NCI-H748 (cell line): ENCODE data around the gene KCNIP1.

Experiments used
- DNase-seq: peaks from one replicate; lab custom pipeline; 2025; ENCODE audit not compliant: unreplicated experiment; lab: John Stamatoyannopoulos, UW

Gene KCNIP1

DNA sequence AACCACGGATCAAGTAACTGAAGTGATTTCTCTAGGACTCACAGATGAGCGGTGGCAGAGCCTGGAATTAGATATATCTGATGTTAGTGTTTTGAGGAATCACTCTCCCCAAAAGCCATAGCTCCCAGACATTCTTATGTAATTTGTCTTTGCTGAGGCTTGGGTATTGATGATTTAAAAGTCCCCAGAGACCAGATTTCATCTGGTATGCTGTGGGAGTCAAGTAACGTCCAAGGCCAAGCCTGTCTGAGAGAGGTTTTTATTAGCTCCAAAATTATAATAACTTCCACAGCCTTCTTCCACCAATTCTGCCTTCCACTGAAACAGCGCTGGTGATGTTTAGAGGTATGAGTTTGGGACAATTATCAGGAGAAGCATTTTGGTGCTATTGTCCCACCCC, 21.3 kb upstream of the KCNIP1 start:
- DNase-seq, result no peak

DNA sequence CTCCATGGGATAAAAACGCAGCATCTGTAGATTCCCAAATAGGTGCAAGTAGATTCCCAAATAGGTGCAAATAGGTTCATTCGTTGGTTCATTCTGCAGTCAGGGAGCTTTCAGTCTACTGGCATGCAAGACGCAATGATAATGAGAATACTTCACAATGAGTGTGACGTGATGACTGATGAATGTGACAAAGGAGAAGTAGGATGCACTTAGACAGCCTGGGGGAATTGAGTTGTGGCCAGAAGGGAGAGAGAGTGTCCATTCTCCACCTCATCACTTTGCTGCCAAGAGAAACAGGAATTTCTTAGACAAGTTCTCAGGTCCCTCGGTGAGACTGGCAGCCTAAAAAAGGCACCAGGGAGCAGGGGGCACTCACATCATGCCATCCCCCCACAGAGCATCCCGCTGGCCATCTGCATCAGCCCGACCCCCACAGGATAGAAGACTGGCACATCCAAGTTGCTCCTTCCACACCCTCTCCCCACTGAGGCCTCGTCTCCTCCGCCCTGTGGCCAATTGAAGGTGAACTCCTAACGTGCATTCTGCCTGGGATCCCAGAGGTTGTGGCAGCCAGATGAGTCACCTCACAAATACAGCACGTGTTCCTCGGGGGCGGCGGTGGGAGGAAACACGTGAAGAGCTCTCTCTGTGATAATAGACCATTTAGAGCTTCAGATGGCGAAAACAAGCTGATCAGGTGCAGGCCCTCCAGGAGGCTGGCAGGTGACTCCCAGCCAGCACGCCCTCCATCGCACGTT, 19.9 kb upstream of the KCNIP1 start:
- DNase-seq, result peak; percentile 68

DNA sequence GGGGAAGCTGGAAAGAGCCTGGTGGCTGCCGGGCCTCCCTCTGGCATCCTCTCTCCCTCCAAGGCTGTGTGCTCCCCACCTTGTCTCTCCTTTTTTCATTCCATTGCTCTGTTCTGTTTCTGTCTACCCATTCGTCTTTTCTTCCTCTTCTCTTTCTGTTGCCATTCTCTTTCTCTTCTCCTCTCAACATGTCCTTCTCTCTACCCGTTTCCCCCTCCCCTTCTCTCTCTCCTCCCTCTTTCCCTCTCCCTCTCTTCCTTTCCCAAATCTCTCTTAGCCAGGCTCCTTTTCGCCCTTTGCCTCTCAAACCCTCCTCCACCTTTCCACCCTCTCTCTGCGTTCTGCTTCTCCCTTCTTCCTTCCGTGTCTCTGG, 19.4 kb upstream of the KCNIP1 start:
- no peak for DNase-seq

DNA sequence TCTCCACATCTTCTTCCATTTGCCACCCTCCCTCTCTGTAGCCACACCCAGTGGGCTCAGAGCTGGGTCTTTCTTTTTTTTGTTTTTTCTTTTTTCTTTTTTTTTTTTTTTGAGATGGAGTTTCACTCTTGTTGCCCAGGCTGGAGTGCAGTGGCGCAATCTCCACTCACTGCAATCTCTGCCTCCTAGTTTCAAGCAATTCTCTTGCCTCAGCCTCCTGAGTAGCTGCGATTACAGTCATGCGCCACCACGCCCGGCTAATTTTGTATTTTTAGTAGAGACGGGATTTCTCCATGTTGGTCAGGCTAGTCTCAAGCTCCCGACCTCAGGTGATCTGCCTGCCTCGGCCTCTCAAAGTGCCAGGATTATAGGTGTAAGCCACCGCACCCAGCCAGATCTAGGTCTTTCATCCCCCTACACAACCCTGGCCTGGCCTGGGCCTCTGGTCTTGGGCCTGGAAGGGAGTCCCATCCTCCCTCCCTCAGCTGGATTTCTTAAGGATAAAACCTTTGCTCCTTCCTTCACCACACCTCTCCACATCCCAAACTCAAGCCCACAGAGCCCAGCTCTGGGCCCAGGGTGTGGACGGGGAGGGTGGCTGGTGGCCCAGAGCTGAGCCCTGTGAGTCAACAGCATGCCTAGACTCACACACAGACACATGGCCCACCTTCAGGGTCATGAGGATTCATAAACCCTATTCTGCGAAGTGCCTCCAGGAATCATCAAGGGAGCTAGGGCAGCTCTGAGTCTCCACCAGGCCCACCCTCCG, 18.8 kb upstream of the KCNIP1 start:
- no peak for DNase-seq

DNA sequence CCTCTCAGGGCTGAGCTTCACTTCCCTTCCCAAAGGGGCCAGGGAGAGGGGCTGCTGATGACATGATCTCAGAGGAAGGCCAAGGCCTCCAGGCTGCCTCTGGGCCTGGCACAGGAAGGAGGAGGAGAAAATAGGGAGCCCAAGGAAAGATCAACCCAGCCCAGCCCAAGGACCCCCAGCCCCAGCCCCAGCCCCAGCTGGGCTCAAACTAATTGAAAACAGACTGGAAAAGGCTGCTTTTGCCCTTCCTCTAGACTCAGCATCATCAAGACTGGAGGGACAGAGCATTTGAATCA, 18.3 kb upstream of the KCNIP1 start:
- DNase-seq, result no peak

DNA sequence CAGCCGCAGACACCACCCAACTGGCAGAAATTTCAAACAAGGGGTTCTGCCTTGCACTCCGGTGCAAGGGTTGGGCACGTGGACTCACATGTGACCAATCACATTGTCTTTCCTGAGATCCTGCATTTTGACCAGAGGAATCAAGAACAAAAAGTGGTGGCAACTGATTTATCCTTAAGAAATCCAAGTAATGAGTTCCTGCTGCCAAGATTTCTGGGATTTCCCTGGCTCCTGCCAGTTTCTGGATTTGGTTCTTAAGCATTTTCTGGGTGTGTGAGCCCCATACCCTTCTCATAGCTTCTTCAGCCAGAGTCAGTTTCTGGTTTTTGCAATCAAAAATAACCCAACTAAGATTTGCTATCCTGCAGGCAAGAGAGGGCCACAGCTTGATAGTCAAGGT, 17.4 kb upstream of the KCNIP1 start:
- DNase-seq, result no peak

DNA sequence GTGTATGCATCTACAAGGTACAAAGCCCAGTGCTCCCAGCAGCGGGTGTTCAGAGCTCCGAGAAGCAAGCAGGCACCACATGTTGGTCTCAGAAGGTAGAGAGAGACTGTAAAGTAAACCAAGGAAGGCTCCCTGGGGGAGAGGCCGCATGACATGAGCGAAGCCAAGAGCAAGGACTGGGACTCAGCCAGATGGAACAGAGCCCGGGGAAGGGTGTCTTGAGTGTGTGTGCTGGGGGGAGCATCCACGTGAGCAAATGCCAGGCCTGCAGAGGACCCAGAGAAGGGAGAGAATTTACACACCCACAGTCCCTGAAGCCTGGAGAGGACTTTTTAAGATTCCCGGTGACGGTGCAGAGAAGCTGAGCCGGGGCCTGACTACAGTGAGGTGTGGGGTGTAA, 15.2 kb upstream of the KCNIP1 start:
- DNase-seq, result no peak

DNA sequence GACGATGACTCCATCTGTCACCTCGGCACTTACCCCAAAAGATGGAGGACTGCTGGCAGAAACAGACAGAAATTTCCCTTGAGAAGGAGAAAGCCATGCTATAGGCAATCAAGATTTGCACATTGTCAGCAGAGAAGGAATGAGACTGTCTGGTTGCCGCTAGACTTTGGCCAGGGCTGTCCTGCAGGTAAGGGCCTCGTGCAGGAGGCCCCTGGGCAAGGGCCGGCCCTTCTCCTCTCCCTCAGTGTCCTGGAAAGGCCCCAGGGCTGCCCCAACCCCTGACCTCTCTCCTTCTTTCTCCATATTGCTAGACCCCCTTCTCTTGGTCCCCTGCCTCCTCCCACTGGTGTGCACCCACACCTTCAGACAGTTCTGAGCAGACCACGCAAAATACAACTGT, 14.6 kb upstream of the KCNIP1 start:
- no peak for DNase-seq

DNA sequence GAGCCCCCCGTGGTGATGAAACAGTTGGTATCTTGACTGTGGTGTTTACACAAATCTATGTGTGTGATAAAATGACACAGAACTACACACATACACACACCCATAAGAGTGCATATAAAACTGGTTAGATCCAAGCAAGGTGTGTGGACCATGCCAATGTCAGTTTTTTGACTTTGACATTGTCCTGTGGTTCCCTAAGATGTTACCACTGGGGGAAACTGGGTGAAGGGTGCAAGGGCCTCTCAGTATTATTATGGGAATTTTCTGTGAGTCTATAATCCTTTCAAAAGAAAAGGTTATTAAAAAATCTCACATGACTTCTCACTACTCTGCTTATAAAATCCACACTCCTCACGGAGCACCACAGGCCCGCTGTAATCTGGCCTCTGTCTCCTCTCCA, 13.4 kb upstream of the KCNIP1 start:
- no peak for DNase-seq

DNA sequence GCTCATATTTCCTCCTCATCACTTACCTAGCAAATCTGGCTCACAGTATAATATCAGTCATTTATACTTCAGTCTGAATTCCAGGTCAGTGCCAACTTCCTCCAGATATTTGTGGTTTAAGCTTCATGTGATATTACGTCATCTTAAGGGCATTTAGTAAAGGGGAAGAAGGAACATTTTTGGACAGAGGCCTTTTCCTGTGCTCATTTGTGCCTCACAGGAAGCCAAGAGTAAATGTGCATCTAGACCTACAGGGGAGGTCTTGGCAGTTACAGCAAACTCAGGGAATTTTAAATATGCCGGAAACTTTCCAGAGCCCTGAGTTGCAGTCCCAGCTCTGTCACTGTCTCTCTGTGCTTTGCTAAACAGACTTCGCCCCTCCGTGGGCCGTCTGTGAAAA, 12.3 kb upstream of the KCNIP1 start:
- no peak for DNase-seq

DNA sequence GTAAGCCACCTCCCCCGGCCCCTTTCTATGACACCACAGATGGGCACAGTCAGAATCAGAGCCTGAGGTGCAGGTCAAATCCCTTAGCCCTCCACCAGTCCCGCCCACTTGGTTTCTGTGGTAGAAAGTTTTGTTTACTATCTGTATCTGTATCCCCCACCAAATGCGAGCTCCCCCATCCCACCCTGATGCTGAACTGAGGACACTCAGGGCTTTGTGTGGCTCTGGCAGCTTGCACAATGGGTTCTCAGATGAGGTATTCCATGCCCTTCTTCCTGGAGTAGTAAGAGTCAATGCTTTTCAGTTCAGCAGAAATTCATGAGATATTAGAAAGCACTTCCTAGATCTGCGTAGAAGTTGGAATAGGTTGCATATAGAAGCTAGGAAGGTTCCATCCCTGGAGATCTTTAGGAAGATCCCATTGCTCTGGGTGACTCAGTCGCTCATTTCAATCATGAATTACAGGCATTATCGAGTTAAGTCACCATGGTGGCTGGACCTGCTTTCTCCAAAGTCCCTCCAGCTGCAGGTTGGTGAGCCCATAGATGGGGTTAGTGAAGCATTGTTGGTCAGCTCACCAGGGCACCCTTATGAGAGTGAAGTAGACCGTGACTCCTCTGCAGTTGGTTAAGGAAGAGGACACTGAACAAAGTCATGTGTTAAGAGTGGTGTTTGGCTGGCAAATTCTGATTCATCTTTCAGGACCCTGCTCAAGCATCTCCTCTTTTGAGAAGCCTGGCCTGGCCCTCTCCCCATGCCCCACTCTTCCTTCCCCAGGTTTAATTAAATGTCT, 10.6 kb upstream of the KCNIP1 start:
- DNase-seq, result no peak

DNA sequence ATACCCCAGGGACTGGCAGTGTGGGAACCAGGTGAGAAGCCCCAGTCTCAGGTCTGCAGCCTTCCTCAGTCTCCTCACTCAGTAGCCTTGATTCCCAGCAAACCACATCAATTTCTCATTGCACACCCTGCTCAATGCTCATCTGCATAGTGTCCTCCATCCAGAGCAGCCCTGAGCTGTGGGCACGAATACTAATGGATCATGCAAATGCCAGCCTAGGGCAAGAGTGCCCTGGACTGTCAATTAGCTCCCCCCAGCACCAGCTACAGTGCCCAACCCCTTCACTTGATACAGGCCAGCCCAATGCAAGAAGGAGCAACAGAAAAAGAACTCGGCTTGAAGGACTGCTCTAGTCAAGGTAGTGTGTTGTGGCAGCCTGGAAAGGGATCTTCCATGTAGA, 9.8 kb upstream of the KCNIP1 start:
- DNase-seq, result no peak

DNA sequence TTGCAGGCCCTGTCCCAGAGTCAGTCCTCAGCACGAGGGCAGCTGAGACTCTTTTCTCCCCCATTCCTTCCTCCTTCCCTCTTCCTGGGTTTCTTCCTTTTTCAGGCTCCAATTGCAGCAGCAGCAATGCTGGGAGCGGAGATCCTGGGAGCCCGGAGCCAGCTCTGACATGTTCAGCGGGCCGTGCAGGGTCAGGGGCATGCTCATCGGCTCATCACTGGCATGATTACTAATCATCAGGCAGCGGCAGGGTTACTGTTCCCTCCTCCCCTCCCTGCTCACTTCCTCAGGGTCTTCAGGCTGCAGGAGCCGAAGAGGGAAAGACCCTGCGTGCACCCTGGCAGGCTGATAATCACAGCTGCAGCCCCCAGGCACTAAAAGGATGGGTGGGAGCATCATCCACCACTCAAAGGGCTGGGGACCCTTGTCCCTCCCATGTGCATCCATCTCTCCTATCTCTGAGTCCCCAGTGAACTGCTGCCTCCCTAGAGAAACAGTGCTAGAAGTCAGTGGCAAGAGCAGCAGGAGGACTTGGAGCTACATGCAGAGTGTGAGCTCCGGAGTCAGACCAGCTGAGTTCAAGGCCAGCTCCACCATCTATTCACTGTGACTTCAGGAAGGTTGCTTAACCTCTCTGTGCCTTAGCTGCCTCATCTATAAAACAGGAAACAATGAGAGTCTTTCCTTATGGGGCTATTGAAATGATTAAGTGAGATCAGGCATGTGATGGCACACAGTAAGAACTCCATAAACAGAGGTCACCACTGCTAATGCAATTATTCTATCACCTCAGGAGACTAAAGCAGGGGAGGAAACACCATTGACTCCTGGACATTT, 7.8 kb upstream of the KCNIP1 start:
- no peak for DNase-seq

DNA sequence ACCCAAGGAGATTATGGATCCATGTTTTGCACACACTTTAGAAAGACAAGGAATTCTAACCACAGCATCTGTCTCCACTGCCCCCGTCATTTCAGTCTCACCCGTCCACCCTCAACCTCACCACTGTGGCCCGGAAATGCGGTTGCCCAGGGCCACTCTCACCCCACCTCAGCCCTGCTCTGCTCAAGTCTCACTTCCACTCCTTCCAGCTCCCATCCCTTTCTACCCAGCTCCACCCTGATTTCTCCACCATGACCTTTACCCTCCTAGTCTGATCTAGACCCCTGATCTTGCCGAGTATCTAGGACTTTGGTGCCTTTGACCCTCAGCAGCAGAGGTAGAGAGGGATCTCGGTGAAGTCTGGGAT, 7.2 kb upstream of the KCNIP1 start:
- no peak for DNase-seq

DNA sequence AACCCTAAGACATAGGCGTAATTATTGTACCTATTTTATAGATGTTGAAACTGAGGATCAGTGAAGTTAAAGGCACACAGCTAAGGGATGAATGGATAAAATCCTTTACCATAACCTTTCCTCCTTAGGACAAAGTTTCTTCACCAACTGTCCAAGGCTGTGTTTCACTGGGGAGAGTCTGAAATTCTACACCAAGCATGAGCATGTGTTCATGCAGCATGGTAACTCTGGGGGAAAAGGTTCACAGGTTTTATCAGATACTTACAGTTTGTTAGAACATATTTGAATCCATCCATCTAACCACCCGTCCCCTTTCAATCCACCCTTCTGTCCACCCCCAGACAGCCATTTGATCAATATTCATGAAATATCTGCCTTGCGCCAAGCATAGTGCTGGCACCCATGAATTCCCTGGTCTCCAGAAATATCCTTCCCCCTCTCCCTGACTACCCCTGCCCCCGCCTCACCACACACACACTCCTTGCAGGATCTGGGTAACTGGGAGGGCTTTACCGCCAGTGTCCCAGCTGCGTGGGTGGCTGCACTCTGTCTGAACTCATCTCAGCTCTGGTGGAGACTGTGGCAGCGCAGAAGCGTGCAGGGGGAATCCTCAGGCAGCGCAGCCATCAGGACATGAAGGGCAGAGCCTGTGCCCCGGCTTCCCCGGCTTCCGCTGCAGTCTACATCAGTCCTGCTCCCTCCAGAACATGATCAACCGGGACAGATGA, 6.3 kb upstream of the KCNIP1 start:
- no peak for DNase-seq

DNA sequence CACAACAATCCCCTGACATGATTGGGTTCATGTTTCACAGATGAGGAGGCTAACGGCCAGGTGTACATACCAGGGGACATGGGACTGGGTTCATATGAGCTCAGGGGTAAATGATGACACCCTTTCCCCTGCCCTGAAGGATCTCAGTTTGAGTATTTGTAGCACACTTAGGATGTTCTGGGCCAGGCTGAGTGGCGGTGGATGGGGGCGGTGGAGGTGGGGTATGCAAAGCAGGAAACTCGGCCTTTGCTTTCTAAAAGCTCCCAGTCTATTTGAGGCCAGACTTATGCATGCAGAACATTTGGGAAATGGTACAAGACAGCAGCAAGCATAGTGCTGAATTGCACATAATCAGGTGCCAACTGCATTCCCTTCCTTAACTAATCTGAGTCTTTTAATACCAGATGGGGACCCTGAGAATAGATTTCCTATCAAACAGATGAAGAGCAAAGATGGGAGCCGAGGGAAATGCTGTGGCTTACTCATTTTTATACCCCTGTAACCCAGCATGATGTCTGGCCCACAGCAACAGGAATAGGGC, 4.9 kb upstream of the KCNIP1 start:
- DNase-seq, result no peak

DNA sequence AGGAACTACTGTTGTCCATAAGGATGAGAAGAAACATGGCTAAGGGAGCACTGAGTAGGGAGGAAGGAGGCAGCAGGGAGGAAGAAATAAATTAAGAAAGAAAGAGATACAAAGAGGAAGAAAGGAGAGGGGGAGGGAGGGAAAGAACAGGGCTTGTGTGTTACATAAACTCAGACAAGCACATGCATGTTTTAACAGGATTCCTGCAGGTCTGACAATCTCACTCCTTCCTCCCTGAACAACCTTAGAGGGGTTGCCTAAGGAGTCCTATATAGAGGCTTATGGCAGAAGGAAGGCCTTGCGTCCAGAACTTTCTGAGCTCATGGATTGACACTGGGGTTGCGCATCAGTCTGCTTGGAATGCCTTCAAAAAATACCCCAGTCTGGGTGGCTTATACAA, 4.2 kb upstream of the KCNIP1 start:
- no peak for DNase-seq

DNA sequence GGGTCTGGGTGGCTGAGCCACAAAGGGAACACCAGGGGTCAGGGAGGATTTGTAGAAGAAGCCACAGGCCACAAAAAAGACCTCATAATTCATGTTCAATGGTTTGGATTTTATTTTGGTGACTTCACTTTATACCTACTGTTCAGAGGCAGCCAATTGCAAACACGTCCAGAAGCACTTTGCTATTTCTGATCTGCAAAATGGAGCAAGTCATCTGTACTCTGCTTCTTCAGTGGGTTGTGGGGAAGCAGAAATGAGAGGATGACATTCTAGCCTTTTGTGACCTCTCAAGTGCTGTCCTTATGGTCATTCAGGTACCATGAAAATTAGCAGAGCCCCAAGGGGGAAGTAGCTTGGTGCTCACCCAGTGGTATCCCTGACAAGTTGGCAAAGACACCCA, 2.5 kb upstream of the KCNIP1 start:
- no peak for DNase-seq

DNA sequence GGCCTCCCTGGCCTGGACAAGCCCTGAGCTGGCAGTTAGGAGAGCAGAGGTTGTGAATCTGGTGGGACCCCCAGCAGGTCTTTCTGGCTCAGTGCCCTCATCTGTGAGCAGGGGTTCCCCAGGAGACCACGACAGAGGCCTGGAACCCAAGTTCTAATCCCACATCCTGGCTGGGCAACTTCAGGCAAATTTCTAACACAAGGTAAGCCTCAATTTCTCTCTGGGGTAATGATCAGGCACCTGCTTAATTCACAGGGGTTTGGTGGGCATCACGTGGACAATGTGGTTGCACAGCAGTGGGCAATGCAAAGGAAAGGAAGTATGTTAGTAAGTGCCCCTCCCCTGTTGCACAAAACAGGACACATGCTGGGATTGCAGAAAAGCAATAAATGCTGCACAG, 1.9 kb upstream of the KCNIP1 start:
- DNase-seq, result no peak

DNA sequence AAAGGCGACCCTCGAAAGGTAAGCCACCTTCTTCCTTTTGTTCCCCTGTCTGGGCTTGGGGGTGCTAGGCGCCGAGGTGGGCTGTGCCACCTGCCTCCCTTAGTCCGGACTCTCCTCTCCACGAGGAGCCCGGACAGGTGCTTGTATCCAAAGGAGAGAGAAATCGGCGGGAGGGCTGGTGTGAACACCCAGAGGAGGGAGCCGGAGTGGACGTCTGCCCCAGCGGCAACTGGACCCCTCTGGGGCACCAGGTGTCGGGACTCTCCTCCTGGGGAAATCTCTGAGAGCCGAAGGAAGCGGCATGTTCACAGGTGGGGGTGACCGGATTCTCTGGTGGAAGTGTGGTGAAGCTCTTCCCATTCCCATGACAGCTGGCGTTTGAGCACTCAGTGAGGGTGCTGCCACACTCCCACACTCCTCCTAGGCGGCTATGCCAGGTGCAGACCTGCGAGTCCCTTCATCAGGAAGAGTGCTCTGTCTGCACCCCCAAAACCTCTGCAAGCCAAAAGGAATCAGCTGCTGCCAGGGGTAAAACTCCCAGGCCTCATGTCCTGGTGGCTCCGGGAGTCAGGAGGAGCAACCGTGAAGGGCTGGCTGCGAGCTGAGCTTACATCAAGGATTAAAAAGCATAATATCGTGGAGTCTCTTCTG, 921 bp downstream of the KCNIP1 start:
- DNase-seq, result no peak
